HG03432 (cell line): Measurements from ENCODE around the gene ZNF391.
"Not testable (repeated sequence)": the region's sequence is repeated elsewhere in the genome, so short reads cannot be mapped to it uniquely, and the experiment has no call there.

Experiments
- ATAC-seq: cut with Tn5 transposase; IDR thresholded peaks from one replicate; pipeline ENCODE4 v1.9.1; 2021; ENCODE audit warnings: mild to moderate bottlenecking, moderate library complexity; ENCODE audit not compliant: unreplicated experiment

The ZNF391 gene

DNA sequence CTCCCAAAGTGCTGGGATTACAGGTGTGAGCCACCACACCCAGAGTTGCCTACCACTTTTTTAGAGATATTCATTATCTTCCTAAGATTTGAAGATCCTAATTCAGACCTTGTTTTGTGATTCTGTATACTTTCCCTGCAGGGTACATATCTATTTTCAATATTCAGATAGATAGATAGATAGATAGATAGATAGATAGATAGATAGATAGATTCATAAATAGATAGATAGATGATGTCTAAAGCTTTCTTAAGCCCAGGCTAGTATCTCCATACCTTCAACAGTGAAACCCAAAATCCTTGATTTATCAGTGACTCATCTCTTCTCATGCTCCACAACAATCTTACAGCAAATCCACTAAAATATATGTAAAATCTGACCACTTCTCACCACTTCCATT, 30.8 kb downstream of the ZNF391 start:
- no peak for ATAC-seq

DNA sequence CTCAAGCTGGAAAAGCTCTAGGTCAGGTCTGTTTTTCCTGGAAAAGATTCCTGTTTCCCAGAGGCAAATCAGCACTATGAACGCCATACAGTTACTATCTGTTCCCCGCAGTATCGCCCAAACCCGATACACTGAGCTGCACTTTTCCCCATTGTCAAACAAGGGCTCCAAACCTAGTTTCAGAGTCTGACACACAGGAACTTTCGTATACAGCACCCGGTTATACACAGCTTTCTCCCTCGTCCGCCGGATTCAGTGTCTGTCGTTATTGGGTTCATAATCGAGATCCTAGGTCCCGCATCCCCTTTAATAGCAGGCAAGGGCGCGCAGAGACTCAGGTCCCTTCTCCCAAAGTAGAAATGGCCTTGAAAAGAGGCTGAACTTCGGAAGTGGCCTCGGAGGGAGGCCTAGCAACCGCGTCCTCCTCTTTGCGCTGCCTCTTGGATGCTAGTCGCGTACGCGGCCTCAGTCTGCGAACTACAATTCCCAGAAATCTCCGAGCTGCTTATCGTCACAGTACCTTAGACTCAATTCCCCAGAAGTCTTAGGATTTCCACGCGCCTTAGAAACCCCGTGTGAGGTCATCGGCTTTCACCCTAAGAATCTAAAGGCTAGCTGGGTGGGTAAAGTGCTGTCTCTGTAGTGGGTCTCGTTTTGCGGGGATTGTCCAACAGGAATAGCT, 34.2 kb downstream of the ZNF391 start:
- ATAC-seq = no peak

DNA sequence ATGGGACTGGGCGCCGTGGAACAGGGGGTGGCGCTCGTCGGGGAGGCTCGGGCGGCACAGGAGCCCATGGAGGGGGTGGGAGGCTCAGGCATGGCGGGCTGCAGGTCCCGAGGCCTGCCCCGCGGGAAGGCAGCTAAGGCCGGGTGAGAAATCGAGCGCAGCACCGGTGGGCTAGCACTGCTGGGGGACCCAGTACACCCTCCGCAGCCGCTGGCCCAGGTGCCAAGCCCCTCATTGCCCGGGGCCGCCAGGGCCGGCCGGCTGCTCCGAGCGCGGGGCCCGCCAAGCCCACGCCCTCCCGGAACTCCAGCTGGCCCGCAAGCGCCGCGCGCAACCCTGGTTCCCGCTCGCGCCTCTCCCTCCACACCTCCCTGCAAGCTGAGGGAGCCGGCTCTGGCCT, 36.3 kb downstream of the ZNF391 start:
- not testable (repeated sequence) for ATAC-seq

GRCh38 chr6:27426045-27426620, 37.6 kb downstream of the ZNF391 start:
- no peak for ATAC-seq

DNA sequence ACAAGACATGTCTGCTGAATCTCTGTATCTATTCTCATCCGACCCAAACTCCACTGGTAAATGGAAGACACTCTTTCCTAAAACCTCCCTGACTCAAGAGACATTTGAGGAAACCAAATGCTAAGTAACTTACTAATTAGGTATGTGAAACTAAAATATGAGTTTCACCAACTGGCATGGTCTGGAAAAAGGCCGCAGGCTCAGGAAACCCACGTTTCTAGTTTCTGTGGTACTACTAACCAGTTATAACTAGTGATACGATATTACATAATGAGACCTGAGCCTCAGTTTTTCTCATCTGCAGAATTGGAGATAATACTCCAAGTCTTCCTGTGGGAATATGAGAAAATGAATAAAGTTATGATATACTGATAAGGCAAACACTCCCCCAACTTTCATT, 39.9 kb downstream of the ZNF391 start:
- no peak for ATAC-seq

GRCh38 chr6:27428966-27429365, 40.4 kb downstream of the ZNF391 start:
- ATAC-seq = no peak

GRCh38 chr6:27433714-27434113, 45.2 kb downstream of the ZNF391 start:
- no peak for ATAC-seq

DNA sequence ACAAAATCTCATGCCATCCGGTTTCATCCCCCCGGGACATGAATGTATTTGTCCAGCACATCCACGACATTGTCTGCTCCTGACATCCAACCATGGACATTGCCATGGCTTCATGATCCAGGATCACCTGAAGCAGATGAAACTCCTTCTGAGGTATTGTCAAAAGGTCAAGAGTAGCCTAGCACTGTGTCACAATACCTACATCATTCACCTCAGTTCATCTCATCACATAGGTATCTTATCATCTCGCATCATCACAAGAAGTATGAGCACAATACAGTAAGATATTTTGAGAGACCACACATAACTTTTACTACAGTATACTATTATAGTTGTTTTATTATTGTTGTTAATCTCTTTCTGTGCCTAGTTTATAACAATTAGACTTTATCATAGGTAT, 50.8 kb downstream of the ZNF391 start:
- ATAC-seq = no peak

GRCh38 chr6:27441001-27441400, 52.4 kb downstream of the ZNF391 start:
- no peak for ATAC-seq

DNA sequence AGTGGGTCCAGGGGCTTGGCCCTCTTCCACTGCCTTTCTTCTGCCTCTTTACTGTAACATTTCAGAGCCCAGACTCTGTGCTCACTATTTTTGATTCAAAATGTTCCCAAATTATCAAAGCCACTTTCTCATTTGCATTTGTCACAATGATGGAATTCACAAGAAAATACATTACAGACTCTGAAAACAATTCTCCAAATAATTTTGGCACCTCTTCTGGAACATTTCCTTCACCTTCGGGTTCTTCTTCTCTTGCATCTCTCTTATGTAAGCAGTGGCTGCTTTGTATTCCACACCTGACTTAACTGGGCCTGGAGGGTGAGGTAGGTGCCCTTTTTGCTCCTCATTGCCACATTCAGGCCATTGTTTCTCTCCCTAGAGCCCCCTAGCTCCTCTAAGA, 54.4 kb downstream of the ZNF391 start:
- no peak for ATAC-seq

- no peak for ATAC-seq
These were observed 59.9 kb downstream of the ZNF391 start for GRCh38 chr6:27448456-27448855.

DNA sequence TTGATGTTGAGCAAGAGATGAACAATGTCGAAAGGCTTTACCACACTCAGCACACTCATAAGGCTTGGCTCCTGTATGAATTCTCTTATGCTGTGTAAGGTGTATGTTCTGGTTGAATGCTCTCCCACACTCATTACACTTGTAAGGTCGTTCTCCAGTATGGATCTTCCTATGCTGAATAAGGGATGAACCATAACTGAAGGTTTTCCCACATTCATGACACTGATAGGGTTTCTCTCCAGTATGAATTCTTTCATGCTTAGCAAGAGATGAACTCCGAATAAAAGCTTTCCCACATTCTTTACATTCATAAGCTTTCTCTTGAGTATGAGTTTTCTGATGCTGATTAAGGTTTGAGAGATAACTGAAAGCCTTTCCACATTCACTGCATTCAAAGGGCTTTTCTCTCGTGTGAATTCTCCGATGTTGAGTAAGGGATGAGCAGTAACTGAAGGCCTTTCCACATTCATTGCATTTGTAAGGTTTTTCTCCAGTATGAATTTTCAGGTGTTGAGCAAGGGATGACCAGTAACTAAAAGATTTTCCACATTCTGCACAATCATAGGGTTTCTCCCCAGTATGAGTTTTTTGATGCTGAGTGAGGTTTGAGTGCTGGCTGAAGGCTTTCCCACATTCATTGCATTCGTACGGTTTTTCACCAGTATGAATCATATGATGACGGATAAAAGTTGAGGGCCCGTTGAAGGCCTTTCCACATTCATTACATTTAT, 63.3 kb downstream of the ZNF391 start:
- ATAC-seq = no peak

DNA sequence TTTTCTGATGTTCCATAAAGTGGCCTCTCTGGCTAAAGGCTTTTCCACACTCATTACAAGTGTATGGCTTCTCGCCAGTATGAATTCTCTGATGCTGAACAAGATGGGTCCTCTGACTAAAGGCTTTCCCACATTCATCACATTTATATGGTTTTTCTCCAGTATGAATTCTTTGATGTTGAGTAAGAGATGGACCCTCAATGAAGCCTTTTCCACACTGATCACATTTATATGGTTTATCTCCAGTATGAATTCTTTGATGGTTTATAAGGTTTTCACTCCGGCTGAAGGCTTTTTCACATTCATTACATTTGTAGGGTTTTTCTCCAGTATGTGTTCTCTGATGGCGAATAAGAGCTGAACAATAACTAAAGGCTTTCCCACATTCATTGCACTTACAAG, 63.9 kb downstream of the ZNF391 start:
- no peak for ATAC-seq
